Left lung (tissue), 10 donors: ENCODE measurements around the gene IRX5. TPM values are rescaled to one million over a fixed set of nuclear protein-coding genes. Genes with fewer than 3 reads are reported as not detected.

ENCODE experiments used
- ATAC-seq: fragments of 200-7000 bp; cut with Tn5 transposase; one replicate; pipeline ENCODE4 v1.9.1; 2020; ENCODE audit warnings: moderate library complexity
- DNase-seq, 4 donors: peaks; one replicate each; pipeline ENCODE4 v3.0.0-alpha.2; 2013 to 2020
- H3K27ac ChIP-seq, 2 donors: fragments of 200-600 bp; sonication (generic) in 1 of 2; one replicate each; pipeline versions ENCODE4 v1.5.0 to v1.8.0; 2020 to 2021
- H3K27me3 ChIP-seq, 2 donors: fragments of 200-600 bp; sonication (generic) in 1 of 2; one replicate each; pipeline versions ENCODE4 v1.5.0 to v1.8.0; 2020 to 2021
- H3K36me3 ChIP-seq, 2 donors: fragments of 200-600 bp; sonication (generic) in 1 of 2; one replicate each; pipeline versions ENCODE4 v1.5.0 to v1.8.0; 2020 to 2021
- H3K4me1 ChIP-seq, 2 donors: fragments of 200-600 bp; one replicate each; pipeline ENCODE4 v1.8.0; 2021
- H3K4me3 ChIP-seq, 2 donors: fragments of 200-600 bp; sonication (generic) in 1 of 2; one replicate each; pipeline versions ENCODE4 v1.5.0 to v1.8.0; 2020 to 2021; ENCODE audit warnings: mild to moderate bottlenecking in 1 of 2
- H3K9me3 ChIP-seq, 2 donors: fragments of 200-600 bp; sonication (generic) in 1 of 2; one replicate each; pipeline versions ENCODE4 v1.5.0 to v1.8.0; 2020 to 2021
- CTCF ChIP-seq, 2 donors: fragments of 200-600 bp; sonication (generic) in 1 of 2; IDR thresholded peaks; one replicate each; pipeline versions ENCODE4 v1.5.0 to v1.8.0; 2021; ENCODE audit warnings: antibody characterized with exemption in 2 of 2
- intact Hi-C, 2 donors: fragments of 100-400 bp; cut with DNase I; formaldehyde crosslinking; loops; one replicate each; pipeline versions ENCODE4 v1.11.2 to v1.14.2; 2022
- polyA plus RNA-seq, 6 donors: library from polyadenylated mRNA; unstranded; fragments of 120-200 nt; gene quantifications; one replicate each; pipeline ENCODE4 v1.2.1, GENCODE V29; 2013; ENCODE audit not compliant: insufficient read length in 6 of 6
- total RNA-seq, 2 donors: library from RNA; stranded (reverse); fragmentation: NEBNext Ultra II Directional; extraction: Animal tissue kit (Norgen Biotek cat#: 25700); gene quantifications; one replicate each; pipeline ENCODE4 v1.2.1, GENCODE V29; 2021
- donor health status: DM: no; HTN: yes; CAD: no.
- donor health status: DM: no; HTN: no; CAD: no.

The IRX5 gene
- total and polyA plus RNA-seq, 8 donors: 12.8 to 35.4 (median 26.2) TPM

GRCh38 chr16:54942353-54942943, 11.8 kb downstream of the IRX5 start:
- no peaks in the 10 kb centered on the region for H3K9me3 ChIP-seq
- no peak for TF ChIP-seq CTCF (IDR thresholded peaks at IDR 0.05)
- no peak for ATAC-seq
- DNase-seq: no peak
- H3K27ac ChIP-seq: no peak overlapping the region
- no peaks in the 10 kb centered on the region for H3K36me3 ChIP-seq
- no peak overlapping the region for H3K4me3 ChIP-seq
- peaks cover 39 to 93% of the 10 kb centered on the region in 2 donors for H3K27me3 ChIP-seq
- intact Hi-C loops: no loop called here
- peaks cover 0 to 16% of the 10 kb centered on the region in 2 donors for H3K4me1 ChIP-seq

- H3K27ac ChIP-seq: no peak overlapping the region
- no peak for TF ChIP-seq CTCF (IDR thresholded peaks at IDR 0.05)
- no peaks in the 10 kb centered on the region for H3K9me3 ChIP-seq
- intact Hi-C loops: no loop called here
- peaks cover 0 to under 1% of the 10 kb centered on the region in 2 donors for H3K4me1 ChIP-seq
- no peaks in the 10 kb centered on the region for H3K36me3 ChIP-seq
- DNase-seq: no peak
- no peak for ATAC-seq
- peaks cover 23 to 93% of the 10 kb centered on the region in 2 donors for H3K27me3 ChIP-seq
- no peak overlapping the region for H3K4me3 ChIP-seq
Observed at GRCh38 chr16:54944002-54944401, 13.3 kb downstream of the IRX5 start.

- intact Hi-C loops: no loop called here
Observed at GRCh38 chr16:54945063-54945462, 14.4 kb downstream of the IRX5 start.

GRCh38 chr16:54946909-54947308, 16.2 kb downstream of the IRX5 start:
- DNase-seq (no peak), ATAC-seq (no peak)
- H3K4me1 ChIP-seq: no peaks in the 10 kb centered on the region
- H3K27me3 ChIP-seq: peaks cover 0 to 93% of the 10 kb centered on the region in 2 donors
- no peak overlapping the region for H3K4me3 ChIP-seq
- no peaks in the 10 kb centered on the region for H3K36me3 ChIP-seq
- intact Hi-C loops: no loop called here
- H3K27ac ChIP-seq: no peak overlapping the region
- no peak for TF ChIP-seq CTCF (IDR thresholded peaks at IDR 0.05)
- no peaks in the 10 kb centered on the region for H3K9me3 ChIP-seq

More at GRCh38 chr16:54945063-54945462, 14.4 kb downstream of the IRX5 start:
- DNase-seq (no peak), ATAC-seq (no peak)
- no peaks in the 10 kb centered on the region for H3K36me3 ChIP-seq
- no peaks in the 10 kb centered on the region for H3K9me3 ChIP-seq
- H3K4me3 ChIP-seq: no peak overlapping the region
- H3K27ac ChIP-seq: no peak overlapping the region
- H3K27me3 ChIP-seq: peaks cover 12 to 93% of the 10 kb centered on the region in 2 donors
- no peaks in the 10 kb centered on the region for H3K4me1 ChIP-seq
- TF ChIP-seq CTCF (IDR thresholded peaks at IDR 0.05): no peak

- intact Hi-C loops: no loop called here
- TF ChIP-seq CTCF (IDR thresholded peaks at IDR 0.05): no peak
- H3K27ac ChIP-seq: no peak overlapping the region
- no peaks in the 10 kb centered on the region for H3K9me3 ChIP-seq
- DNase-seq (no peak), ATAC-seq (no peak)
- H3K4me1 ChIP-seq: no peaks in the 10 kb centered on the region
- no peaks in the 10 kb centered on the region for H3K36me3 ChIP-seq
- H3K27me3 ChIP-seq: peaks cover 3 to 92% of the 10 kb centered on the region in 2 donors
- H3K4me3 ChIP-seq: no peak overlapping the region
Observed at GRCh38 chr16:54947616-54948015, 17.0 kb downstream of the IRX5 start.
